Activated naive CD8-positive, alpha-beta T cell treated with anti-CD3 and anti-CD28 coated beads, Interleukin-2, amount 10 ng/mL, durations not matched to agents 7 days and 5 days (primary cell): ENCODE results near the gene MALAT1. TPM values are rescaled to one million over a fixed set of nuclear protein-coding genes. Genes with fewer than 3 reads are reported as not detected.

Experiments
- ATAC-seq: fragments of 150-1000 bp; cut with Tn5 transposase; one replicate; pipeline ENCODE4 v1.10.0; 2021; ENCODE audit warnings: low read depth, moderate library complexity
- POLR2A ChIA-PET: fragments of 350-600 bp; sonication (Branson Sonifier 250); formaldehyde crosslinking; loops from one replicate; lab custom pipeline; 2021; ENCODE audit warnings: antibody characterized with exemption; lab: Charles Lee
- DNase-seq: peaks from one replicate; pipeline ENCODE4 v3.0.0; 2021
- H3K27ac Mint-ChIP-seq: one replicate; pipeline ENCODE4 v1.8.0; 2022; ENCODE audit warnings: mild to moderate bottlenecking, mixed read lengths
- H3K27me3 Mint-ChIP-seq: one replicate; pipeline ENCODE4 v1.8.0; 2022; ENCODE audit warnings: mild to moderate bottlenecking, moderate library complexity, mixed read lengths
- H3K36me3 Mint-ChIP-seq: one replicate; pipeline ENCODE4 v1.8.0; 2021; ENCODE audit warnings: mild to moderate bottlenecking, mixed read lengths
- H3K4me1 Mint-ChIP-seq: one replicate; pipeline ENCODE4 v1.8.0; 2021; ENCODE audit warnings: mixed read lengths
- H3K4me3 Mint-ChIP-seq: one replicate; pipeline ENCODE4 v1.8.0; 2022; ENCODE audit warnings: mild to moderate bottlenecking, moderate library complexity, mixed read lengths
- H3K9me3 Mint-ChIP-seq: one replicate; pipeline ENCODE4 v1.8.0; 2021; ENCODE audit warnings: mixed read lengths
- total RNA-seq, 2 experiments: library from RNA; stranded (reverse); gene quantifications; one replicate each; pipeline ENCODE4 v1.2.3, GENCODE V29; 2021

MALAT1 gene
- total RNA-seq, 2 experiments from 2014 or later, result 13,719 to 14,448 TPM

GRCh38 chr11:65486570-65487466, 12.0 kb upstream of the MALAT1 start:
- DNase-seq, result no peak
- H3K4me1 Mint-ChIP-seq, result peaks cover 17% of the 10 kb centered on the region
- H3K9me3 Mint-ChIP-seq, result no peaks in the 10 kb centered on the region
- no peak overlapping the region for H3K27ac Mint-ChIP-seq
- no peak overlapping the region for H3K4me3 Mint-ChIP-seq
- H3K36me3 Mint-ChIP-seq, result no peaks in the 10 kb centered on the region
- POLR2A ChIA-PET, result interaction anchor here (1.6 to 28.7 kb wide), 4 partner anchors 11 to 66 kb away, joined by 3 to 2884 read pairs (median 384); partner anchors contain the start of genes MALAT1 and NEAT1
- ATAC-seq, result no peak
- H3K27me3 Mint-ChIP-seq, result peaks cover 11% of the 10 kb centered on the region

GRCh38 chr11:65487467-65488272, 11.2 kb upstream of the MALAT1 start:
- Mint-ChIP-seq H3K27me3 (peaks cover 6% of the 10 kb centered on the region), H3K4me3 (no peak overlapping the region), H3K27ac (no peak overlapping the region), H3K36me3 (no peaks in the 10 kb centered on the region), H3K4me1 (peaks cover 20% of the 10 kb centered on the region), H3K9me3 (no peaks in the 10 kb centered on the region)
- DNase-seq (no peak), ATAC-seq (peak; percentile 18)
- POLR2A ChIA-PET, result interaction anchor here (0.6 to 28.7 kb wide), 6 partner anchors 11 to 299 kb away, joined by 3 to 2884 read pairs (median 64); partner anchors contain the start of genes MALAT1 and NEAT1

GRCh38 chr11:65488273-65489034, 10.4 kb upstream of the MALAT1 start:
- POLR2A ChIA-PET, result interaction anchor here (7.3 to 28.7 kb wide), 4 partner anchors 10 to 67 kb away, joined by 46 to 2884 read pairs (median 384); partner anchors contain the start of genes MALAT1 and NEAT1
- H3K4me3 Mint-ChIP-seq, result no peak overlapping the region
- ATAC-seq, result no peak
- peaks cover 24% of the 10 kb centered on the region for H3K4me1 Mint-ChIP-seq
- no peaks in the 10 kb centered on the region for H3K36me3 Mint-ChIP-seq
- H3K27ac Mint-ChIP-seq, result peak overlapping the region; percentile 56
- H3K27me3 Mint-ChIP-seq, result peaks cover 4% of the 10 kb centered on the region
- no peaks in the 10 kb centered on the region for H3K9me3 Mint-ChIP-seq
- no peak for DNase-seq

- ATAC-seq, result no peak
- no peak for DNase-seq
- Mint-ChIP-seq H3K4me1 (peaks cover 24% of the 10 kb centered on the region), H3K27ac (no peak overlapping the region), H3K9me3 (no peaks in the 10 kb centered on the region), H3K4me3 (no peak overlapping the region), H3K36me3 (no peaks in the 10 kb centered on the region), H3K27me3 (peaks cover 2% of the 10 kb centered on the region)
- POLR2A ChIA-PET, result interaction anchor here (7.3 to 28.7 kb wide), 4 partner anchors 9 to 68 kb away, joined by 46 to 2884 read pairs (median 384); partner anchors contain the start of genes MALAT1 and NEAT1
These were observed 9.7 kb upstream of the MALAT1 start for GRCh38 chr11:65489035-65489705.

- H3K36me3 Mint-ChIP-seq, result no peaks in the 10 kb centered on the region
- H3K27ac Mint-ChIP-seq, result no peak overlapping the region
- peaks cover 29% of the 10 kb centered on the region for H3K4me1 Mint-ChIP-seq
- H3K9me3 Mint-ChIP-seq, result no peaks in the 10 kb centered on the region
- no peak overlapping the region for H3K4me3 Mint-ChIP-seq
- no peak for DNase-seq
- peaks cover 2% of the 10 kb centered on the region for H3K27me3 Mint-ChIP-seq
- ATAC-seq, result no peak
- POLR2A ChIA-PET, result interaction anchor here (7.3 to 28.7 kb wide), 4 partner anchors 8 to 69 kb away, joined by 46 to 2884 read pairs (median 384); partner anchors contain the start of genes MALAT1 and NEAT1
These were observed 9.0 kb upstream of the MALAT1 start for GRCh38 chr11:65489706-65490320.

GRCh38 chr11:65491163-65491465, 7.7 kb upstream of the MALAT1 start:
- Mint-ChIP-seq H3K9me3 (no peaks in the 10 kb centered on the region), H3K36me3 (no peaks in the 10 kb centered on the region), H3K4me1 (peaks cover 27% of the 10 kb centered on the region), H3K27me3 (no peaks in the 10 kb centered on the region), H3K27ac (no peak overlapping the region), H3K4me3 (no peak overlapping the region)
- POLR2A ChIA-PET, result interaction anchor here (7.3 to 28.7 kb wide), 3 partner anchors 15 to 70 kb away, joined by 46 to 2884 read pairs (median 686); partner anchors contain the start of gene NEAT1
- no peak for DNase-seq
- no peak for ATAC-seq

- H3K36me3 Mint-ChIP-seq, result no peaks in the 10 kb centered on the region
- POLR2A ChIA-PET, result interaction anchor here (7.3 to 28.7 kb wide), 3 partner anchors 14 to 70 kb away, joined by 46 to 2884 read pairs (median 686); partner anchors contain the start of gene NEAT1
- no peaks in the 10 kb centered on the region for H3K9me3 Mint-ChIP-seq
- DNase-seq (no peak), ATAC-seq (no peak)
- peaks cover 32% of the 10 kb centered on the region for H3K4me1 Mint-ChIP-seq
- H3K4me3 Mint-ChIP-seq, result no peak overlapping the region
- H3K27me3 Mint-ChIP-seq, result no peaks in the 10 kb centered on the region
- H3K27ac Mint-ChIP-seq, result no peak overlapping the region
These were observed 7.0 kb upstream of the MALAT1 start for GRCh38 chr11:65491614-65492386.

GRCh38 chr11:65492387-65492636, 6.5 kb upstream of the MALAT1 start:
- H3K4me3 Mint-ChIP-seq, result no peak overlapping the region
- ATAC-seq (no peak), DNase-seq (no peak)
- peaks cover 36% of the 10 kb centered on the region for H3K4me1 Mint-ChIP-seq
- H3K27me3 Mint-ChIP-seq, result no peaks in the 10 kb centered on the region
- no peak overlapping the region for H3K27ac Mint-ChIP-seq
- H3K9me3 Mint-ChIP-seq, result no peaks in the 10 kb centered on the region
- POLR2A ChIA-PET, result interaction anchor here (7.3 to 28.7 kb wide), 3 partner anchors 14 to 71 kb away, joined by 46 to 2884 read pairs (median 686); partner anchors contain the start of gene NEAT1
- H3K36me3 Mint-ChIP-seq, result no peaks in the 10 kb centered on the region

GRCh38 chr11:65492637-65493366, 6.0 kb upstream of the MALAT1 start:
- no peak overlapping the region for H3K27ac Mint-ChIP-seq
- DNase-seq, result no peak
- no peaks in the 10 kb centered on the region for H3K27me3 Mint-ChIP-seq
- POLR2A ChIA-PET, result interaction anchor here (7.3 to 28.7 kb wide), 3 partner anchors 13 to 71 kb away, joined by 46 to 2884 read pairs (median 686); partner anchors contain the start of gene NEAT1
- ATAC-seq, result no peak
- no peaks in the 10 kb centered on the region for H3K36me3 Mint-ChIP-seq
- H3K4me3 Mint-ChIP-seq, result no peak overlapping the region
- peaks cover 35% of the 10 kb centered on the region for H3K4me1 Mint-ChIP-seq
- no peaks in the 10 kb centered on the region for H3K9me3 Mint-ChIP-seq

- H3K27ac Mint-ChIP-seq, result no peak overlapping the region
These were observed 5.3 kb upstream of the MALAT1 start for GRCh38 chr11:65493367-65494176.

More at GRCh38 chr11:65493367-65494176, 5.3 kb upstream of the MALAT1 start:
- Mint-ChIP-seq H3K4me1 (peaks cover 28% of the 10 kb centered on the region), H3K27me3 (no peaks in the 10 kb centered on the region), H3K36me3 (no peaks in the 10 kb centered on the region), H3K4me3 (no peak overlapping the region), H3K9me3 (no peaks in the 10 kb centered on the region)
- DNase-seq, result no peak
- POLR2A ChIA-PET, result interaction anchor here (0.6 to 28.7 kb wide), 4 partner anchors 13 to 86 kb away, joined by 5 to 2884 read pairs (median 366); partner anchors contain the start of gene NEAT1
- no peak for ATAC-seq
